ENCODE measurements around the gene TUBB4B.

Gene TUBB4B

DNA sequence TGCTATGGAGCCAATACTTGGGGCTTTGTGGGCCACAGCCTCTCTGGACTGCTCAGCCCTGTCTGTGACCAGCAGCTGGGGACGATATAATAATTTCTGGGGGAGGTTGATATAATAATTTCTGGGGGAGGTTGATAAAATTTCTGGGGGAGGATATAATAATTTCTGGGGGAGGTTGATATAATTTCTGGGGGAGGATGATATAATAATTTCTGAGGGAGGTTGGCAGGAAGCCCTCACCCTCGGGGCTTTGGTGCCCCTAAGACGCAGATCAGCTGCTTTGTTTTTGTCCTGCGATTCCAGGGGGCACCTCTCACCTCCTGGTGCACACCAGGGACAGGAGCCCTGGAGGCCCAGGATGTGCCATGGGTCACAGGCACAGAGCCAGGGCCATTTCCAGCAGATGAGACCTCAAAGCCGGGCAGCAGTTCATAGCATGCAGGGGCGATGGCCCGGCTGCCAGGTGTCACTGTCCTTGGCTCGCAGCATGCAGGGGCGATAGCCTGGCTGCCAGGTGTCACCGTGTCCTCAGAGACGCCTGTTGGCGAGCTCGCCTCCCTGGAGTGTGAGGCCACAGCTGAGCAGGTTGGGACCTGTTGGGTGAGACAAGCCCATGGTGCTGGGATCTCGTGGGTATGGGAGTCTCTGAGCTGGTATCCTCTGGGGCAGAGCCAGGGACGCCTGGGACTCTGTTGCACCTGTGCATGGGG lies 32.7 kb downstream of the TUBB4B start:
- TF ChIP-seq, protein P1, sequence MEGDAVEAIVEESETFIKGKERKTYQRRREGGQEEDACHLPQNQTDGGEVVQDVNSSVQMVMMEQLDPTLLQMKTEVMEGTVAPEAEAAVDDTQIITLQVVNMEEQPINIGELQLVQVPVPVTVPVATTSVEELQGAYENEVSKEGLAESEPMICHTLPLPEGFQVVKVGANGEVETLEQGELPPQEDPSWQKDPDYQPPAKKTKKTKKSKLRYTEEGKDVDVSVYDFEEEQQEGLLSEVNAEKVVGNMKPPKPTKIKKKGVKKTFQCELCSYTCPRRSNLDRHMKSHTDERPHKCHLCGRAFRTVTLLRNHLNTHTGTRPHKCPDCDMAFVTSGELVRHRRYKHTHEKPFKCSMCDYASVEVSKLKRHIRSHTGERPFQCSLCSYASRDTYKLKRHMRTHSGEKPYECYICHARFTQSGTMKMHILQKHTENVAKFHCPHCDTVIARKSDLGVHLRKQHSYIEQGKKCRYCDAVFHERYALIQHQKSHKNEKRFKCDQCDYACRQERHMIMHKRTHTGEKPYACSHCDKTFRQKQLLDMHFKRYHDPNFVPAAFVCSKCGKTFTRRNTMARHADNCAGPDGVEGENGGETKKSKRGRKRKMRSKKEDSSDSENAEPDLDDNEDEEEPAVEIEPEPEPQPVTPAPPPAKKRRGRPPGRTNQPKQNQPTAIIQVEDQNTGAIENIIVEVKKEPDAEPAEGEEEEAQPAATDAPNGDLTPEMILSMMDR (IDR thresholded peaks at IDR 0.05; ENCODE audit: low read depth, low read length): no peak

DNA sequence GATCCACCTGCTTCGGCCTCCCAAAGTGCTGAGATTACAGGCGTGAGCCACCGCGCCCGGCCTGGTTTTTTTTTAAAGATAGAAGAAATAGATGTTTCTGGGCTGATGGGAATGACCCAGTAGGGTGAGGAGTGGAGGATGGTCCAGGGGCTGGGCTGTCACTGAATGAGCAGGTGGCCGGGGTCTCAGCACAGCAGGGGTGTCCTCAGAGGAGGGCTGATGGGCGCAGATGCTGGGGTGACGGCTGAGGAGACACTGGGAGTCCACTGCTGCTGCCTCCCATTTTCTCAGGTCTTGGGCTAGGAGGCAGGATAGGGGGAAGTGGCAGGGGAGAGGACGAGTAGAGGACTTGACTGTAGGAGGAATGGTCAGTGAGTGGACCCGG lies 34.1 kb downstream of the TUBB4B start:
- TF ChIP-seq, protein P1 (IDR thresholded peaks at IDR 0.05; ENCODE audit: low read depth, low read length): no peak
- H3K4me3 ChIP-seq (ENCODE audit: low read depth, low read length): no peak overlapping the region

More for the DNA sequence above, 32.7 kb downstream of the TUBB4B start:
- H3K4me3 ChIP-seq (ENCODE audit: low read depth, low read length): no peak overlapping the region

- H3K4me3 ChIP-seq (ENCODE audit: low read depth, low read length): no peak overlapping the region
- TF ChIP-seq, protein P1 (IDR thresholded peaks at IDR 0.05; ENCODE audit: low read depth, low read length): no peak
Measured at GRCh38 chr9:137275588-137276472, 34.7 kb downstream of the TUBB4B start.

- TF ChIP-seq, protein P1 (IDR thresholded peaks at IDR 0.05; ENCODE audit: low read depth, low read length): no peak
- H3K4me3 ChIP-seq (ENCODE audit: low read depth, low read length): peak overlapping the region; percentile 73
Measured at GRCh38 chr9:137276473-137277328, 35.6 kb downstream of the TUBB4B start.

DNA sequence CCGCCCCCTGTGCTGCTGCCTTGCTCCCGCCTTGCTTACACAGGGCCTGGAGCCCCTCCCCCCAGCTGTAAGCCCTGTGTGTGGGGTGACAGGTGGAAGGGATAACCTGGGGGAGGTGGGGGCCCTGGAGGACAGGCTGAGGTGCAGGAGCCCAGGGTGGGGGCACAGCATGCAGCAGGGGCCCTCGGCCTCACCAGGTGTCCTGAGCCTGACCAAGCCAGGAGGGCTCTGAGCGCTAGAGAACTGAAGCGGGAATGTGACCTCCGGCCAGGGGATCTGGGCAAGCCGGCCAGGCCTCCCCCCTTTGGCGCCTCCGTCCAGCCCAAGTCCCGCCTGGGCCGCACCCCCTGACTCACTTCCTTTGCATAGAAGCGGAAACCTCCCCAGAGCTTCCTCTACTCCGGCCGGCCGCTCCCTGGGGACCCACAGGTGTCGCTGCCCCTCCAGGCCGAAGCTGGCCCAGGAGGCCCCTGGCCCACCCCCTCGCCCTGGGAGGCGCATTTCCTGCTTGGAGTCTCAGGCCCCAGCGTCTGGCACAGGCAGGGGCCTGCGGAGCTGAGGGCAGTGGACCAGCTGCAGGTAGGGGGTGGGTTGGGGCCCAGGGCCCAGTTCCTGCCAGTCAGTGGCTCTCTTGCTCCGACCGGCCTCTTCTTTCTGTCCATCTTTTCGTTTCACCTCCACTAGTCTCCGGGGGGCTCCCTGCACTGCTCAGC lies 36.4 kb downstream of the TUBB4B start, which contains the start of gene TOR4A:
Gene TOR4A (plus strand): TSS at position 398 of the 713 bp plus-strand sequence. CDS start 964 bp downstream, outside the sequence.
- peak within 1 kb of the TSS; percentile 73 for H3K4me3 ChIP-seq (ENCODE audit: low read depth, low read length)

More for the DNA sequence above, 36.4 kb downstream of the TUBB4B start, which contains the start of gene TOR4A:
- TF ChIP-seq, protein P1 (IDR thresholded peaks at IDR 0.05; ENCODE audit: low read depth, low read length): peak; percentile 36; the same call in 1 of the 2 replicates
